Measurements from ENCODE around the gene PIGBOS1. TPM values are rescaled to one million over a fixed set of nuclear protein-coding genes. Genes with fewer than 3 reads are reported as not detected.

The PIGBOS1 gene
- total and polyA plus RNA-seq, 9 of the 15 experiments (the other 6 are each of a cell fraction or from before 2014, with no cell fraction given), result 25.2 to 76.2 (median 46.0) TPM

GRCh38 chr15:55289746-55290527 is 29.0 kb downstream of the PIGBOS1 start, which contains the start of gene RAB27A (continued):
- no peak; the same call in 1 of the 2 replicates for TF ChIP-seq KLF13 (tag; IDR thresholded peaks at IDR 0.05; ENCODE audit: borderline replicate concordance, low read depth)
- TF ChIP-seq CBX8 (IDR thresholded peaks at IDR 0.05; ENCODE audit: borderline replicate concordance, extremely low read depth, low read depth, low read length, poor library complexity, severe bottlenecking), result no peak
- no peak for TF ChIP-seq ZNF445 (CRISPR knock-in tag; IDR thresholded peaks at IDR 0.05; ENCODE audit: low read depth)
- TF ChIP-seq CXXC5 (CRISPR knock-in tag; IDR thresholded peaks at IDR 0.05), result peak; percentile 53
- no peak for TF ChIP-seq ZNF146 (CRISPR knock-in tag; IDR thresholded peaks at IDR 0.05; ENCODE audit: unreplicated experiment)
- peak; percentile 27; the same call in 1 of the 2 replicates for TF ChIP-seq NBN (IDR thresholded peaks at IDR 0.05; ENCODE audit: low read depth)
- no peak for TF ChIP-seq ARID1B (IDR thresholded peaks at IDR 0.05)
- peak; percentile 69 to 92; a peak in 3 of 4 replicates for TF ChIP-seq SIN3A (IDR thresholded peaks at IDR 0.05; ENCODE audit: borderline replicate concordance in 2 of 2, control insufficient read depth in 1 of 2, low read depth in 2 of 2, low read length in 2 of 2)
- peak; percentile 11; the same call in 1 of the 2 replicates for TF ChIP-seq TOE1 (IDR thresholded peaks at IDR 0.05; ENCODE audit: borderline replicate concordance)
- no peak for TF ChIP-seq TOE1 (CRISPR knock-in tag; IDR thresholded peaks at IDR 0.05; ENCODE audit: borderline replicate concordance, low read depth)
- no peak for TF ChIP-seq TCF7 (IDR thresholded peaks at IDR 0.05; ENCODE audit: borderline replicate concordance)
- peak; percentile 54; the same call in 1 of the 2 replicates for TF ChIP-seq PHF8 (IDR thresholded peaks at IDR 0.05; ENCODE audit: borderline replicate concordance, low read length)
- TF ChIP-seq JUN (IDR thresholded peaks at IDR 0.05; ENCODE audit: borderline replicate concordance, low read depth, low read length), result no peak
- TF ChIP-seq JUN (CRISPR knock-in tag; IDR thresholded peaks at IDR 0.05; ENCODE audit: borderline replicate concordance), result no peak
- no peak for TF ChIP-seq SIN3B (IDR thresholded peaks at IDR 0.05; ENCODE audit: low read depth)
- no peak for TF ChIP-seq ZNF766 (CRISPR knock-in tag; conservative IDR thresholded peaks at IDR 0.05)
- peak in 1 of 2 experiments; percentile 73; a peak in 1 of 4 replicates for TF ChIP-seq SRF (CRISPR knock-in tag; IDR thresholded peaks at IDR 0.05)
- 0 out of 2 replicates have a peak, but pooled peaks have one; percentile 3 for TF ChIP-seq JUND (IDR thresholded peaks at IDR 0.05; ENCODE audit: borderline replicate concordance, low read depth, low read length)
- TF ChIP-seq JUND (tag; IDR thresholded peaks at IDR 0.05; ENCODE audit: borderline replicate concordance, low read depth, low read length), result no peak; the same call in 2 of the 3 replicates
- no peak for TF ChIP-seq NFIC (IDR thresholded peaks at IDR 0.05)
- no peak for TF ChIP-seq CUX1 (CRISPR knock-in tag; IDR thresholded peaks at IDR 0.05)
- no peak for TF ChIP-seq U2AF1 (optimal IDR thresholded peaks at IDR 0.05; ENCODE audit: low read depth, low read length)
